Hematopoietic multipotent progenitor cell treated with erythropoietin and hydrocortisone succinate and interleukin-3 and kit ligand, for 17 days (in vitro differentiated cells): Measurements from ENCODE around the gene TRAM2.

Experiments used
- DNase-seq: peaks from one replicate; pipeline ENCODE4 v3.0.0-alpha.2; 2015; ENCODE audit warnings: low spot score

TRAM2 gene, protein sequence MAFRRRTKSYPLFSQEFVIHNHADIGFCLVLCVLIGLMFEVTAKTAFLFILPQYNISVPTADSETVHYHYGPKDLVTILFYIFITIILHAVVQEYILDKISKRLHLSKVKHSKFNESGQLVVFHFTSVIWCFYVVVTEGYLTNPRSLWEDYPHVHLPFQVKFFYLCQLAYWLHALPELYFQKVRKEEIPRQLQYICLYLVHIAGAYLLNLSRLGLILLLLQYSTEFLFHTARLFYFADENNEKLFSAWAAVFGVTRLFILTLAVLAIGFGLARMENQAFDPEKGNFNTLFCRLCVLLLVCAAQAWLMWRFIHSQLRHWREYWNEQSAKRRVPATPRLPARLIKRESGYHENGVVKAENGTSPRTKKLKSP

DNA sequence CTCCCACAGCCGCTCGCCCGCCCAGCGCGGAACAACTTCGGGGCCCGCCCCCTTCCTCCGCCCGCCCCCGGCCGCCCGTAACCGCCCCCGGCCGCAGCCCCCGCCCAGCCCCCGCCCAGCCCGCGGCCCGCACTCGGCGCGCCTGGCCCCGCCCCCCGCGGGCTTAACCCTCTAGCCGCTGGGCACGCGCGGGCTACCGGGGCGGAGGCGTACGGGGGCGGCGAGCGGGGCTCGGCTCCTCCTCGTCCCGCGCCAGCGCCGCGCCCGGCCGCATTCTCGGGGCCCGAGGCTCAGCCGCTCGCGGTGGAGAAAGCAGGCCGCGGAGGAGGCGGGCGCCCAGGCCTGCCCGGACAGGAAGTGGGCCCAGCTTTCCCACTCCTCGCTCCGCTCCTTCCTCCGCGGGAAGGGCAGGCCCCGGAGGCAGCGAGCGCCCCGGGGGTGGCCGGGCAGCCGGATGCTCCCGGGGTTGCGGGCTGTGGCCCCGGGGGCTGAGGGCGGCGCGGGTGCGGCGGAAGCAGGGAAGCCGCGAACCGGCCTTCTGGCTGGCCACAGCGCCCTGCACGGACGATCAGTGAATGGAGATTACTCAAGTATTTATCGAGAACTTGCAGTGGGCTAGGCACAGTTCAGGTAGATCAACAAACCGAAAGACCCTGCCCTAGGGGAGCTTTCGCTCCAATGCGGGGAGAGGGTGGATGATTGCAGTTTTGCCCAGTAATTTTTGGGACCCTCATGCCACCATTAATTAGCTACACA lies at the start of gene TRAM2:
Gene TRAM2, minus strand, starts transcription at position 39 of the 756 bp plus-strand sequence. CDS start 145 bp downstream, outside the sequence.
- DNase-seq: peak; percentile 86

DNA sequence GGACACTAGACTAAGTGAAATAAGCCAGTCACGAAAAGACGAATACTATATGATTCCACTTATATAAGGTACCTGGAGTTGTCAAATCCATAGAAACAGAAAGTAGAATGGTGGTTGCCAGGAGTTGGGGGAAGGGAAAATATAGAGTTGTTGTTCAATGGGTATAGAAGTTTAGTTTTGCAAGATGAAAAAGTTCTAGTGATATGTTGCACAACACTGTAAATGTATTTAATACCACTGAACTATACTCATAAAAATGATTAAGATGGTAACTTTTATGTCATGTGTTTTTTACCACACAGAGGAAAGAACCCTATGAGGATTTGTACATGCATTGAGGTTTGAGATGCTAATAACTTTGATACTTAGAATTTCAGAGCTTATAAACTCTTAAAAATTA lies 46.0 kb upstream of the TRAM2 start:
- no peak for DNase-seq

DNA sequence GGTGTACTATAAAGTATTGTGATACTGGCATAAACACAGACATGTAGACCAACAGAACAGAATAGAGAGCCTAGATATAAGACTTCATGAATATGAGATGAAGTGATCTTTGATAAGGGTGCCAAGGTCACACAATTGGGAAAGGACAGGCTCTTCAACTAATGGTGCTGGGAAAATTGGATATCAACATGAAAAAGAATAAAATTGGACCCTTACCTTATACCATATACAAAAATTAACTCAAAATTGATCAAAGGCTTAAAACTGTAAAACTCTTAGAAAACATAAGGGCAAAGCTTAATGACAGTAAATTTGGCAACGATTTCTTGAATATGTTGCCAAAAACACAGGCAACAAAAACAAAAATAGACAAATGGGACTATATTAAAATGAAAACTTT lies 44.8 kb upstream of the TRAM2 start:
- DNase-seq: no peak

DNA sequence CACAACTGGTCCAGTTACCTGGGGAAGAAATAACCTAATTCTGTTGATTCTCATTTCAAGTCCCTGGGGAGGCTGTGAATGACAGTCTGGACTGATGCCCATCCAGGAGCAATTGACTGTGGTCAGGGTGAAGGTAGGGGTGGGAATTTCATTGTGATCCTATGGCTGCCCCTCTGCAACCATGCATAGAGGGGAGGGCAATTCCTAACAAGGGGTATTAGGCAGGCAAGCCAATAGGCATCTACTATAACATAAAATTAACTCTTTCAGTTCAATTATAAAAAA lies 44.0 kb upstream of the TRAM2 start:
- no peak for DNase-seq

DNA sequence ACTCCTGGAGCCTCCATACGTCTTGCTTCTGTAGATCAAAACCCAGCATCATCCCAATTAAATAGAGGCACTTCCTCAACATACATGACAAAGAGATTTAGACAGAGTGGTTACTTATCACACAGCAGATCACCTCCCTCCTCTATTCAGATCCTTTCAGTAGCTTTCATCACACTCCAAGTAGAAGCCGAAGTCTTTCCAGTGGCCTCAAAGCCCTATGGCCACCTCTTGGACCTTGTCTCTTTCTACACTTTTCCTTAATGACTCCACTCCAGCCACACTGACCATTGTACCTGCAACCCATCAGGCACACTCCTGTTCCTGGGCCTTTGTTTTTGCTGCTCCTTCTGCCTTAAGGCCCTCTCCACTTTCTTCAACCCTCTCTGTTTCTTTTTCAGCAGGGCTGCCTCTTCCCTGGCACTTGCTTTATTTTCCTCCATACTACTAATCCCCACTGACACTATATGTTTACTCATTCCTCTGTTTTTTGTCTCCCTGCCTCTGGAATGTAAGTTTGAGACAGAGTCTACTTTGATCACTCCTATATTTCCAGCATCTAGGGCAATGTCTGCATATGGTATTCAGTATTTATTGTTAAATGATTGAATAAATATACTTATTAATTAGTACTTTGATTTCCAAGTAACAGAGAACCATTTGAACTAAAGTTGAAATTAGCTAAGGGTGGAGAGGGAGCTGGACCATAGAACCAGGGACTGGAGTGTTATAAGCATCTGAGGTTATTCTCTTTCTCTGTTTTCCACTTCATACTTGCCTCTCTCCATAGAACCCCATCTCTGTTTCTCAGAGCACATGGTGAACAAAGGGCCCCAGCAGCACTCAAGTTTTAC lies 43.4 kb upstream of the TRAM2 start:
- no peak for DNase-seq

DNA sequence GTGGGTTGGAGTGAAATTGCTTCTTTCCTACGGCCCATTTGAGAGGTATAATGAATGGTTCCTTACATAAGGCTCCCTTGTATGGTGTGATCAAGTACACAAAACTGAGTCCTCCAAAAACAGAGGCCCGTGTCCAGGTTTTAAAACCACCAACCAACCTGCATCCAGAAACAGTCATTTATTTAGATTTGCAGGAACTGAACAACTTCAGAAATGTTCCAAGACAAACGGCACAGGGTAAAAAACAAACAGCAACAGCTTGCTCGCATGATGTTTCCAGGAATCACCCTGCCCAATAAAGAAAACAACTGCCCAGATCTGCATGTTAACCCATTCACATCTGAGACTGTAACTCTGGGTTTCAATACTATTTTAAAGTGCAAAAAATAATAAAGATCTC lies 40.2 kb upstream of the TRAM2 start:
- DNase-seq: no peak

DNA sequence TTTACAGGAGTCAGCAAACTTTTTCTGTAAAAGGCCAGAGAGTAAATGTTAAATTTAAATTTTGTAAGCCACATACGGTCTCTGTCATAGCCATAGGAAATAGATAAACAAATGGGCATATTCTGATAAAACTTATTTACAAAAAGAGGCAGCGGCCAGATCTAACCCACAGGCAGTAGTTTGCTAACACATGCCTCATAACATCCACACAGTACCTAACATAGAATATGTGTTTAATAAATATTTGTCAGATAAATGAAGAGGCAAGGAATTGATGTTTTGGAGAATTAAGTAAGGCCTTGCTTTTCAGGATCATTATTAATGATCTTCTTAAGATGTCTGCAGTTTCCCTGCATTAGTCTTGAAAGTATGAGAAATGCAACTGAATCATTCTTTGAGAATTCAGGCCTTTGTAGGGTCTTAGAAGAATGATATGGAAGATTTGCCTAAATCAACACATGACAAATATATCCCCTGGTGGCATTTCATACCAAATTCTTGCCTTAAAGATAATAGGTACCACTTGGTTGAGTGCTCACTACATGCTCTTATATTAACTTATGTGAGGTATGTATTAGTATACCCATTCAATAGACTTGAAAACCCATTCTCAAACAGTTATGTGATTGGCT lies 39.3 kb upstream of the TRAM2 start:
- DNase-seq: no peak

DNA sequence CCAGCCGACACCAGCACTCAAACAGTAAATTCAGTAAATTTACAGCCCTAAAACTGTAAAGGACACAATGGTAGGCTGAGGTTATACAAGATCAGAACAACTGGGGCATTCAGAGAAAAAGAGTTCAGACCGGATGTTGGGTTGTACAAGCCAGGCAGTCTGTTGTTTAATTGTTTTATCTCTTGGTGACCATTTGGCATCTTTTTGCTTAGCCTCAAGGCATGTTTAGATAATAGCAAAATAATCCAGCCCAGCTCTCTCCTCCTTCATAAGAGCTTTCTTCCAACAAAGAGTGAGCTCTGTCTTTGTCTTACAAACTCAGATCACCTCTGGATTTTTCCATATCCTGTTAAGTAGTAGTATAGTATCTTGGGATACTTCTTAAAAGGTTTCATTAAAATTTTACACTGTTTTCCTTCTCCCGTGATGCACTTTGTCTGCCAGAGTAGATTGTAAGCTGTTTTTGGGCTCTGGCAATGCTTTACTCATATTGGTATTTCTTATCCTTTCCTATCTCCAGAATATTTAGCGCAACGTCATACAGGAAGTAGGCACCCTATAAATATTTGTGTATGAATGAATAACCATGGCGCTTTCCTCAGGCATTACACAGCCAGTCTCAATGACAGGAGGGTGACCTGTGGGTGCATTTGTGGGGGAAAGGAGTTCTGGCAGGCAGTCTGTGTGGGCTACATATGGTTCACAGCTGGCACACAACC lies 35.6 kb upstream of the TRAM2 start:
- no peak for DNase-seq

DNA sequence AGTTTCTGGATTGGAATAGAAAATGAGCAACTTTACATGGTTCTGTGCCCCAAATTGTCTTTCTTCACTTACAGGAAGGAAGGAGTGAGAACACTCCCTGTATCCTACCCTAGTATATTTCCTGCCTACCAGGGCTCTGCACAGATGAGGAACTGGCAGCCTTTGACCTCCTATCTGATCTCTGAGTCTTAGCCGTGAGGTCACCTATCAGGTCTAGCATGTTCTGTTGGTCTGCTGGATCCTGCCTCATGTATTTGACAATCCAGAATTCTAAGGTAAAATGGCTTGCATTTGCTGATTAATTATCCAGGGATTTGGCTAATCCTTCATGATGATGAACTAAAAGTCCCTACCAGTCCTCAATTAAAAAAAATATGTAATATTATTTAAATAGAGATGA lies 35.0 kb upstream of the TRAM2 start:
- no peak for DNase-seq

DNA sequence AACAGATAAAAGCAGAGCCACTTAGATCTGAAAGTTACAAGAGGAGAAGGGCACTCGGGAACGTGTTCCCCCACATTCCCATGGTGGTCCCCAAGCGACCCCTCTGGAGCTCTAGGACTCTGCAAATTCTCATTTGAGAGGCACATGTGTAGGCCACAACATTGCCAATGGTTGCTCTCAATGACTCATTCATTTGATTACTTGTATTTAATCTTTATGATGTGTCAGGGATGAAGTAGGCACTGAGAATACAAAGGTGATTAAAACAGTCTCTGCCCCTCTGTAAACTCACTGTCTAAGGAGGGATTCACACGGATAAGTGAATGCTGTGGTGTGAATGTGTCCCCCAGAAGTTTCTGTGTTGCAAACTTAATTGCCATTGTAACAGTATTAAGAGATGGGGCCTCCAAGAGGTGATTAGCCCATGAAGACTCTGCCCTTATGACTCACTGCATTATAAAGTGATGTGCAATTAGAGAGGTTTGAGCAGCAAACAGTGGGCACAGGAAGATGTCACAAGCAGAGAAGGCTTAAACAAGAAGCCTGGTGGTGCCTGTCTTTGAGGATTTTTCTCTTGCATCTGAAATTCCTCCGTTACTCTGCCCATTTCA lies 34.0 kb upstream of the TRAM2 start:
- no peak for DNase-seq

DNA sequence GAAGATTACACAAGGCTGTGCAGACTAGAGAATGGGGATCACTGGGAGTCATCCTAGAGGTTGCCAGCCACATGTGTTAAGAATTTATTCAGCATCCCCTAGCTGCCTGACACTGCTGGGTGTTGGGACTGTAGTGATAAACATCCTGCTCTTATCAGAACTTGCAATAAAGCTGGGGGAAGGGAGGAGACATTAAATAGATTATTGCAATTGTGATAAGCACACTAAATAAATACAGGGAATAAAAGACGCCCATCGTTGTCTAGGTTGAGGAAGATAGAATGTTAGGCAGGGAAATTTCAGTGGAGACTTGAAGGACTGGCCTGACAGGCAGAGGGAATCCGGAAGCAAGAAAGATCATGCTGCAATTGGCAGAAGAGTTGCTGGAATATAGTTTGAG lies 33.2 kb upstream of the TRAM2 start:
- DNase-seq: no peak

DNA sequence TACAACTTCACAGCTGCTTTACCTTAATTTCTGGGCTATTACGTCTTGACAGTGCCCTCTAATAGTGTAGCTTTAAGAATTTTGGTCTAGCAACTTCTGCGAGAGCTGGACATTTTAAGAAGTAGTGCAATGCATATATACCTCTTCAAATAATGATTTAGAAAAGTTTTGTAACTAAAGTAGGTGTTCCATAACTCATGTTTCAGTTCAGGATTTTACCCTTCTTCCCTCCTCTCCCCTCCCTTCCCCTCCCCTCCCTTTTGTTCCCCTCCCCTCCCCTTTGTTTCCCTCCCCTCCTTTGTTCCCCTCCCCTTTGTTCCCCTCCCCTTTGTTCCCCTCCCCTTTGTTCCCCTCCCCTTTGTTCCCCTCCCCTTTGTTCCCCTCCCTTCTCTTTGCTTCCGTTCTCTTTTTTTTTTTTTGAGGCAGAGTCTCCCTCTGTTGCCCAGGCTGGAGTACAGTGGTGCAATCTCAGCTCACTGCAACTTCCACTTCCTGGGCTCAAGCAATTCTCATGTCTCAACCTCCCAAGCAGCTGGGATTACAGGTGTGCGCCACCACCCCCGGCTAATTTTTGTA lies 28.8 kb upstream of the TRAM2 start:
- DNase-seq: no peak

DNA sequence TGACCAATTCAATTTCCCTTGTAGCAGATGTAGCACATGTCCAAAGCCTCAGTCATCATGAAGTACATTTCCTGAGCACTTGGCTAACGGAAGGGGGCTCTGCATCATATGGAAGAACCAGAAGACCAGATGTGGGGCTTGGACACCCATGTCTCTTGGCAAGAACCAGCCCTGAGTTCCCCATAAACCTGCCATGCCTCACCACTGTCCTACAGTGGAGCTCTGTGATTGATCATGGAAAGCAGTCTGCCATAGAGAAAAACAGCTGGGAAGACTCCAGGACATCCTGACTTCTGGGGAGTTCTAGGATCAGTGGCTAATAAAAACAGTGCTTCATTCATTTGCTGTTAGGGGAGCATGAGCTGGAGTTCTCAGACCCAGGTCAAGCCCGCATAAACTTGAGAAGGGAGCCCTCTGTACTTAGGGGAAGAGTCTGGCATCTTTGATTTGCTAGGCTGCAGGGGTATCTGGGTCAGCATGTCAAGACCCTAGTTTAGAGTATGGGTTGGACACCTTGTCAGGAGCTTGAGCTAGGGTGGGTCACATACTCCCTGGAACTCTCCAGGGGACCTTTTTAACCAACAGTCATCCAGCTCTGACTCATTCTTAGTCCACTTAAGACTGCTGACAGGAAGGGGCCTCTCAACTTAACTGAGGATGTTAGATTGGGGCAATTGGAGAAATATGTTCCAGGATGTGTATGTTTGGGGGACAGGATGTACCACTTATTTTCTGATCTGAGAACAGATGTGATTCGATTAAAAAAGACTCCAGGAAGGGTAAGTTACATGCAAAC lies 26.3 kb upstream of the TRAM2 start:
- DNase-seq: no peak

DNA sequence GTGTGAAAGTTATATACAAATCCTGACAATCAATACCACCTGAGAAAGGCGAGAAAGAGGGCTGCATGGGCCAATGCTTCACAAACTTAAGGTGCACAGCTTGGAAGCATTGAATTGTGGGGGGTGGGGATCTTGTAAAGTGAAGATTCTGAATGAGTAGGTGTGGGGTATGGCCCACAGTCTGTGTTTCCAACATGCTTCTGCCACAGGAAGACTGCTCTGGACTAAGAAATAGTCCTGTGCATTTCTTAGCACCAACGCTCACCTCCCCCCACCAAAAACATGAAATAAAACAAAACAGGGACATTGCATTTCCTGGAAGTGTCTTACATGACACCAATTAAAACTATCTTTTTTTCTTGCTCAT lies 21.9 kb upstream of the TRAM2 start:
- DNase-seq: no peak

DNA sequence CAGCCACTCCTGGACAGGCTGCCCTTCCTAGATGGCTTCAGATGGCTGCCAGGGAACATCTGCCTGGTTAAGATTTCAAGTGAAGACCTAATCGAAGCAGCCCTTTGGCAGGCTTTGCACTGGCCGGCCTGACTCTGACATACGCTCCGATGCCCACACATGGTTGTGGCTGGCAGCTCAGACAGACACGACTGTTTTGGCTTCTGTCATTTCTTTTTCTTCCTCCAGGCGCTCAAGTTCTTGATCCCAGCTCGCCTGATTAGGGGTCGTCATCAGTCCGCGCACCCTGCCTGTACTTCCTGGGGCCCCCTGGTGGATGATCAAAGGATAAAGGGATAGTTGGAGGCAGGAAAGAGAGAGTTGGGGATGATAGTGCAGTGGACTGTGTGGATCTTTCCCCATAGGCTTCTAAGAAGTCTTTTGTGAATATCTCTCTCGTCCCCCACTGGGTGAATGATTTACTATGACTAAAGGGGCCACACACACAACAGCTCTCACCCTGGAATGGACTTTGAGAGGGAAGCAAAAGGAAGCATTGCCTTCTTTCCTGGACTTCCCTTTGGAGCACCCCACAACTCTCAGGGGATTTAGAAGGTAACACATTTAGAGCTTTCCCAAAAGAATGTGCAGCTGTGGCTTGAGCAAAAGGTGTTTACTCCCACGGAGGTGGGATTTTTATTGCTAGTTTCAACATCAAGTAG lies 21.4 kb upstream of the TRAM2 start:
- DNase-seq: peak; percentile 47

DNA sequence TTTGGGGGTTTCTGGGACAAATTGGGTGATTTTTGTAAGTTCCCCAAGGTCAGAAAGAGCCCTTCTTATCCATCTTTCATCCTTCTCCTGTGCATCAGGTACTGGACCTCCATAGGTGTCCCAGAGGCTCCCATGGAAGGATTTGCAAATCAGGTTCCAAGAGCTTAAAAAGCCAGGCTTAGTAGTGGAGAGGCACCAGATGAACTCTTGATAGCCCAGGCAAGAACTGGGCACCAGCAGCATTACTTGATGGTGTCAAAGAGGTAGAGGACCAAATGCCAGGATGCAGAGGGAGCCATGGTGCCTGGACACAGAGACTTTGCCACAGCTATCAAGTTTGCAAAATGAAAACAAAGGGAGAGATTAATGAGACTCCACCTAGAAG lies 20.9 kb upstream of the TRAM2 start:
- DNase-seq: no peak

DNA sequence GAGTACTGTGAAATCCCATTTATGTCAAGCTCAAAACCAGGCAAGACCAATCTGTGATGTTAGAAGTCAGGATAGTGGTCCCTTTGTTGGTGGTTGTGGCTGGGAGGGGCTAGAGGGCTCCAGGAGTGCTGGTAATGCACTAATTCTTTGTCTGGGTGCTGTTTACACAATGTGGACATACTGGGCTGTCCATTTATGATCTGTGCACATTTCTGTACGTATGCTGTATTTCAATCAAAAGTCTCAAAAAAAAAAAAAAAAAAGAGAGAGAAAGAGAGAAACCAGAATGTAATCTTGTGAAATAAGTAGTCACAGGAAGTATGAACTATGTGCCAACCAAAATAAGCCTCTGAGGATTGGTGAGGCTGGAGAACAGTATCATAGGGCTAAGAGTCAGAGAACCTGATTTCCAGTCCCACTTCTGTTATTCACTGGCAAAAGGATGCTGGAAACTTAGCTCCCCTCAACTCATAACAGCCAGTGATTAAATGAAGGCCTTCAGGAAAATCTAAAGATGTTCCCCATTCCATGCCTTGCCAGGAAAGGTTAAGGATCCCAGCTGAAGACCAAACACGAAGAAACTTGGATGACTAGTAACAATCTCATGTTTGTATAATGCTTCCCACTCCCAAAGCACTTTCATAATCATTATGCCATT lies 19.6 kb upstream of the TRAM2 start:
- no peak for DNase-seq

DNA sequence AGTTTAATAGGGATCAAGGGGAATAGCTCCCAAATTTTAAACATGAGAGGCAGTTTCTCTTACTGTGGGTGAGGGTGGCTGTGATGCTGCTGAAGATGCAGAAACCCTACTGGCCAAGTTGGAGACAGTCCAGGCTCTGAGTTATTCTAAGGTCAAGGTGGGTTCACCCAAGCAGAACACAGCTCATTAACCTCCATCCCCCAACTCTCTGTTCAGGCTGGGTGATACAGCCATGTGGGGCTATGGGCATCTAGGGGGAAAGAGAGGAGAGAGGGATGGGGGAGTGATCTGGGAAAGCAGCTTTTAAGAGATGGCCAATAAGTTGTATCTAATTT lies 18.9 kb upstream of the TRAM2 start:
- DNase-seq: no peak
